GM23338 (cell line): ENCODE measurements around the gene CPSF4L. TPM values are rescaled to one million over a fixed set of nuclear protein-coding genes. Genes with fewer than 3 reads are reported as not detected.

Experiments
- ATAC-seq: fragments of 200-7000 bp; cut with Tn5 transposase; 3 replicates; pipeline ENCODE4 v1.9.1; 2020
- DNase-seq: peaks from one replicate; pipeline ENCODE4 v3.0.0-alpha.2; 2015; ENCODE audit warnings: low spot score
- H2AFZ ChIP-seq: fragments of 200-600 bp; sonication (generic); 2 replicates; pipeline ENCODE4 v1.8.0; 2016; ENCODE audit warnings: antibody characterized with exemption, mild to moderate bottlenecking, moderate library complexity
- H3F3A ChIP-seq: fragments of 200-600 bp; sonication (generic); replicated peaks from 2 replicates; pipeline ENCODE4 v1.8.0; 2017; ENCODE audit warnings: antibody characterized with exemption, mixed run types, low read depth
- H3K27ac ChIP-seq: fragments of 200-600 bp; sonication (generic); 2 replicates; pipeline ENCODE4 v1.6.1; 2016; ENCODE audit warnings: low read depth
- H3K27me3 ChIP-seq: fragments of 200-600 bp; sonication (generic); 2 replicates; pipeline ENCODE4 v1.8.0; 2016; ENCODE audit warnings: mild to moderate bottlenecking, mixed run types, moderate library complexity; ENCODE audit not compliant: insufficient read depth
- H3K36me3 ChIP-seq: fragments of 200-600 bp; sonication (generic); 2 replicates; pipeline ENCODE4 v1.8.0; 2016; ENCODE audit warnings: mild to moderate bottlenecking; ENCODE audit not compliant: insufficient read depth
- H3K4me1 ChIP-seq: fragments of 200-600 bp; sonication (generic); 2 replicates; pipeline ENCODE4 v1.8.0; 2016; ENCODE audit warnings: mild to moderate bottlenecking, moderate library complexity; ENCODE audit not compliant: insufficient read depth
- H3K4me2 ChIP-seq: fragments of 200-600 bp; sonication (generic); 2 replicates; pipeline ENCODE4 v1.7.1; 2017; ENCODE audit warnings: mixed run types
- H3K4me3 ChIP-seq: fragments of 200-600 bp; sonication (generic); 2 replicates; pipeline ENCODE4 v1.6.1; 2016; ENCODE audit warnings: mixed run types
- H3K79me2 ChIP-seq: fragments of 200-600 bp; sonication (generic); replicated peaks from 2 replicates; pipeline ENCODE4 v1.8.0; 2017; ENCODE audit warnings: mild to moderate bottlenecking; ENCODE audit not compliant: insufficient read depth
- H3K9me2 ChIP-seq: fragments of 200-600 bp; sonication (generic); 2 replicates; pipeline ENCODE4 v1.8.0; 2017; ENCODE audit not compliant: insufficient read depth
- H4K20me1 ChIP-seq: fragments of 200-600 bp; sonication (generic); replicated peaks from 2 replicates; pipeline ENCODE4 v1.8.0; 2017; ENCODE audit warnings: mild to moderate bottlenecking; ENCODE audit not compliant: insufficient read depth
- H3K27ac Mint-ChIP-seq: 2 replicates; pipeline ENCODE4 v1.8.0; 2020; ENCODE audit warnings: inconsistent platforms, mild to moderate bottlenecking, moderate library complexity, mixed read lengths
- H3K27me3 Mint-ChIP-seq: 3 replicates; pipeline ENCODE4 v1.8.0; 2022; ENCODE audit warnings: low read depth, mild to moderate bottlenecking, moderate library complexity, mixed read lengths, inconsistent platforms; ENCODE audit not compliant: insufficient read depth, poor library complexity
- H3K36me3 Mint-ChIP-seq: 3 replicates; pipeline ENCODE4 v1.8.0; 2021; ENCODE audit warnings: low read depth, mild to moderate bottlenecking, inconsistent platforms, moderate library complexity, mixed read lengths
- H3K4me1 Mint-ChIP-seq: 3 replicates; pipeline ENCODE4 v1.8.0; 2020; ENCODE audit warnings: mild to moderate bottlenecking, inconsistent platforms, mixed read lengths
- H3K4me3 Mint-ChIP-seq: 3 replicates; pipeline ENCODE4 v1.8.0; 2021; ENCODE audit warnings: moderate library complexity, mild to moderate bottlenecking, inconsistent platforms, mixed read lengths
- H3K9me3 Mint-ChIP-seq: 3 replicates; pipeline ENCODE4 v1.8.0; 2020; ENCODE audit warnings: moderate library complexity, mild to moderate bottlenecking, inconsistent platforms, mixed read lengths
- CREB1 ChIP-seq: fragments of 250-450 bp; sonication (Bioruptor Pico); IDR thresholded peaks from 2 replicates; pipeline ENCODE4 v1.5.0; 2020; ENCODE audit warnings: low read depth, mild to moderate bottlenecking, moderate library complexity
- CTCF ChIP-seq, 2 experiments: fragments of 200-600 bp in 1 of 2; sonication (generic) in 1 of 2; conservative IDR thresholded peaks; 2 replicates each; pipeline versions ENCODE4 v1.5.1 to v1.6.1; 2016 to 2017; ENCODE audit warnings: antibody characterized with exemption in 2 of 2, low read depth in 2 of 2, mild to moderate bottlenecking in 2 of 2, moderate library complexity in 1 of 2
- ZNF462 ChIP-seq: fragments of 250-450 bp; sonication (Bioruptor Pico); IDR thresholded peaks from 2 replicates; pipeline ENCODE4 v1.5.0; 2020; ENCODE audit warnings: mild to moderate bottlenecking, moderate library complexity
- polyA plus RNA-seq: library from polyadenylated mRNA; unstranded; fragments of >200 nt; fragmentation: Nextera tagmentation; extraction: Ambion mirVana; gene quantifications from 2 replicates; pipeline ENCODE4 v1.2.1, GENCODE V29; 2016
- total RNA-seq: library from RNA; depleted of rRNA; stranded (reverse); fragments of >200 nt; shearing (Covaris generic); gene quantifications from 2 replicates; pipeline ENCODE4 v1.2.3, GENCODE V29; 2014

CPSF4L gene
- total and polyA plus RNA-seq, 2 experiments from 2014 or later: not detected

- Histone ChIP-seq H3K36me3 (no peaks in the 10 kb centered on the region), H3K4me2 (no peak overlapping the region), H2AFZ (no peak overlapping the region), H3F3A (no peaks in the 10 kb centered on the region; the same call in 1 of the 2 replicates), H3K27me3 (no peaks in the 10 kb centered on the region), H4K20me1 (no peaks in the 10 kb centered on the region), H3K79me2 (no peaks in the 10 kb centered on the region), H3K4me1 (peaks cover 5% of the 10 kb centered on the region), H3K27ac (no peak overlapping the region), H3K4me3 (no peak overlapping the region), H3K9me2 (no peaks in the 10 kb centered on the region)
- H3K4me3 Mint-ChIP-seq: no peak overlapping the region
- H3K27me3 Mint-ChIP-seq: peaks cover 4% of the 10 kb centered on the region
- TF ChIP-seq CTCF (conservative IDR thresholded peaks at IDR 0.05; ENCODE audit: low read depth in 2 of 2) (peak; percentile 96 to 100), ZNF462 (CRISPR knock-in tag) (no peak), CREB1 (peak; percentile 4; the same call in 1 of the 2 replicates)
- peak; percentile 84 for ATAC-seq
- DNase-seq: peak; percentile 78
- H3K27ac Mint-ChIP-seq: no peak overlapping the region
- no peaks in the 10 kb centered on the region for H3K36me3 Mint-ChIP-seq
- H3K9me3 Mint-ChIP-seq: no peaks in the 10 kb centered on the region
- peaks cover 9% of the 10 kb centered on the region; the same call in 2 of the 3 replicates for H3K4me1 Mint-ChIP-seq
Measured at GRCh38 chr17:73255671-73256181, 6.0 kb downstream of the CPSF4L start.
